ENCODE data around the gene PER1.
"Not testable (repeated sequence)": the region's sequence is repeated elsewhere in the genome, so short reads cannot be mapped to it uniquely, and the experiment has no call there.

Gene PER1

DNA sequence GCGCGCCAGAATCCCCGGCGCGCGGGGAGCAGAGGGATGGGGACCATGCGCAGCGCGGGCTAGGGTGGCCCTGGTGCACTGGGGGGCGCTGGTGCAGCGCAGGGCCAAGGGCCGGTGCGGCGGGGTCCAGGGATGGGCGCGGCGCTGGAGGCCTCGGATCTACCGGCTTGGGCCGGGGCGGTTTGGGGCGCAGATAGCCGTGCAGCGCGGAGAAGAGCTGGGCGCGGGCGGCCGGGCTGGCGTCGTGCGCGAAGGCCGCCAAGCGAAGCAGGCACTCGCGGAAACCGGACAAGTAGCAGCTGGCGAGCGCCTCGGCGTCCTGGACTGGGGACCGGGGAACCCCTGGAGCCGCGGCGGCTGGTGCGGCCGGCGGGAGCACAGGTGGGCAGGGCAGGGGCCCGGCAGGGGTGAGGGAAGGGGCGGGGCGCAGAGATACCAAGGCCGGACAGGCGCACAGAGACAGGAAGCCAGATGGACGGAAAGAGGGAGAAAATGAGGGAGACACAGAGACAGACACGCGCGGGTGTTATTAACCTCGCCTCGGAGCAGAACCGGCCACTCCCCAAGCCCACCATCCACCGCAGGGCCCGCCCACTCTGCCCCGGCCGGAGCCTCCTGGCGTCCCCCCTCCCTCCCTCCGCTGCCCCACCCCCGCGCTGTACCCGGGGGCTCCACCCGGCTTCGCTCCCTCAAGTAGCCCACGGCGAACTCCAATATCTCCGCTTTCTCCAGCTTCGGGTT is 30.4 kb downstream of the PER1 start:
- peak; percentile 56 for DNase-seq (ENCODE audit: low spot score)

- DNase-seq (ENCODE audit: low spot score), result no peak
Measured at GRCh38 chr17:8121407-8121680, 30.9 kb downstream of the PER1 start.

- peak; percentile 64 for DNase-seq (ENCODE audit: low spot score)
Measured at GRCh38 chr17:8120520-8121406, 31.4 kb downstream of the PER1 start.

DNA sequence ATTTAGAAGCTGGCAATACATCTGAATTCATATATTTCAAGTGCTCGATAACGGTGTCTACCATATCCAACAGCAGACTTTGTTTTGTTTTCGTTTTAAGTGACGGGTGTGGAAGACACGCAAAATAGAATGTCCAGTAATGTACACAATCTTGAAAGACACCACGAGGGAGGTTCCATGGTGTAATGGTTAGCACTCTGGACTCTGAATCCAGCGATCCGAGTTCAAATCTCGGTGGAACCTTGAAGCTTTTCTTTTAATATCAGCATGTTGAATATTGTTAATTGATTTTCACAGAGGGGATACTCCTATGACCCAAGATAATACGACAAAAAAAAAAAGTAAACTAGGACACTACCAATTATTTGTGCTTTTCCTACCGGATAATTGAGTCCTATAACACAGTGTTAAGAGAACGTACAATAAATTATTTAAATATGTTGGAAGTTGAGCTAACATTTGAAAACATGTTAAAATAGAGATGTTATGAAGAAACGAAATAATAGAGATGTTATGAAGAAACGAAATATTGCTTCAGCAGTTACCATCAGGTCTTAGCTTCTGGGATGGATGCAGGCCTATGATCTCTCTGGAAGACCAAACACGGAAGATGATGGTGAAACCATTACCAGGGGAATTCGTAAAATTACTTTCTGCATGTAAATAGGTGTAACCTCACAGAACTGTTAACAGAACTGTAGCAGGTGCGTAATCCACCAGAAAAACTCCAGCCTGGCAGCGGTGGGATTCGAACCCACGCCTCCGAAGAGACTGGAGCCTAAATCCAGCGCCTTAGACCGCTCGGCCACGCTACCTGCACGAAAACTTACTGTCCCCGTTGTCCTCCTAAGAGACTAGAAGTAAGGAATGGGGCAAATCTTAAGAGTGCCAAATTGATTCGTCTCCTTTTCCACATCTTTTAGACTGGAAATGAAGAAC is 32.4 kb downstream of the PER1 start:
- DNase-seq (ENCODE audit: low spot score), result peak; percentile 91

DNA sequence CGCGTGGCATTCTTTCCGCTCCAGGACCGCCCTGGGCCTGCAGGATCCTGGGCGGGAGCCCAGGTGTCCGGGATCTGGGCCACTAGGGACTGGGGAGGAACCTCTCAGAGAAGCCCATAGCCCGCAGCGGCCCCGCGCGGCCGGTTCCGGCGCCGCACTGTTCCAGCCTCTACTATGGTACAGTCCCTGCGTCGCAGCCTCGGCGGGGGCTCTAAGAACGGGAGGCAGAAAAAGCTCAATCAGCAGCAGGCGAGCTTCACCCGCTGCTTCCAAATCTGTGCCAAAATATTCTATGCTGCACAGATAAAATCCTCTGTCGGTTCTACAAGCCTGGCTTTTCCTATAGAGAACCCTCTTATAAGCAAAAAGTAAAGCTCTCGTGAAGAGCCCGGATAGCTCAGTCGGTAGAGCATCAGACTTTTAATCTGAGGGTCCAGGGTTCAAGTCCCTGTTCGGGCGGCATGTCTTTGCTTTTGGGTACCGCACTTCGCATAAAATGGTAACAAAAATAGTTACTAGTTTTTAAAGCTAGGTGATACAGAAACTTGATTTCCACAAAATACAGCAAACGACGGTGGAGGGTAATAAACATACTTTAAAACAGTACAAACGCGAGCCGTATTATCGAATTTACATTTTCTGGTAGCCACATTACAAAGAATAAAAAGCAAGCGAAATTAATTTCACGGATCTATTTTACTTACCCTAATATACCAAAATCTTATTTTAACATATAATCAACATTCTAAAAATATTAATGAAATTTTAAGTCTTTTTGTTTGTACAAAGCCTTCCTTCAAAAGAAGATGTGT is 33.2 kb downstream of the PER1 start:
- DNase-seq (ENCODE audit: low spot score), result peak; percentile 87

GRCh38 chr17:8117980-8118768 is 34.0 kb downstream of the PER1 start, which contains the start of gene ALOXE3:
Gene ALOXE3, minus strand, starts transcription at chr17:8118514. Its CDS starts 524 bp downstream, at chr17:8117990.
- no peak for DNase-seq (ENCODE audit: low spot score)

DNA sequence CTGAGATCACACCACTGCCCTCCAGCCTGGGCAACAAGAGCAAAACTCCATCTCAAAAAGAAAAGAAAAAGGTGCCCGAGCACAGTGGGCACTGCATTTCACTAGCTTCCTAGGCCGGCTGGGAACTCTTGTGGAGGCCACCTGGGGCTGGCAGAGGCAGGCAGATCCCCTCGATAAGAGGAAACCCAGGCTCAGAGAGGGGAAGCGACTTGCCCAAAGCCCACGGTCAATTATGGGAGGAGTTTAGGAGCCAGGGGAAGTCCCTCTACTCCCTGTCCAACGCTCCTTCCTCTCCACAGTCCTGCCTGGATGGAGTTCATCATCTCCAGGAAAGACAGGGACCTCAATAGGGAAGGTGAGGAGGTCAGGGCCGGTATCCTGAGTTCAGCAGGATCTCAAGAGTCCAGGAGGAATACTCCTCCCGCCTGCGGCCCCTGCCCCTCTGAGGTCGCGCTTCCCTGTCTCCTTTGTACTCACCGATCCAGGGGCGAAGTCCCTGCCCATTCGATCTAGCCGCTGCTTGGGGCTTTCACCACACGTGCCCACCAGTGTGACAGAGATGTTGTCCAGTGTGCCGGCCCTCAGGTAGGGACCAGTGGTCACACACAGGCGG is 34.7 kb downstream of the PER1 start:
- no peak for DNase-seq (ENCODE audit: low spot score)

- DNase-seq (ENCODE audit: low spot score), result no peak
Measured at GRCh38 chr17:8116776-8117175, 35.4 kb downstream of the PER1 start.

- no peak for DNase-seq (ENCODE audit: low spot score)
Measured at GRCh38 chr17:8110907-8111306, 41.3 kb downstream of the PER1 start.

DNA sequence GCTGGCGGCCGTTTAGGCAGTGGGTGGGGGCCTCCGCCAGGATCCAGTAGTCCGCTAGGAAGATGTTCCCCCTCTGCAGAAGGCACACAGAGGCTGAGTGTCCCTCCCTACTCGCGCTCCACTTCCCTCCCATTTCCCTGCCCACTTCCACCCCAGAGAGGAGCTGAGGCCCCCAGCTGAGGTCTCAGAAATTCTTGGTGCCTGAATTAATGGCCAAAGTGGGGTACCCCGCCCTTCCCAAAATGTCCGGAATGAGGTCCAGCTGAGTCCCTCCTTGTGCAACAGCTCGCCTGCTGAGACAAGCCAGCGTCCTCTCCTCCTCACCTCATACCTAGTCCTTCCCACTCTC is 41.8 kb downstream of the PER1 start:
- no peak for DNase-seq (ENCODE audit: low spot score)

DNA sequence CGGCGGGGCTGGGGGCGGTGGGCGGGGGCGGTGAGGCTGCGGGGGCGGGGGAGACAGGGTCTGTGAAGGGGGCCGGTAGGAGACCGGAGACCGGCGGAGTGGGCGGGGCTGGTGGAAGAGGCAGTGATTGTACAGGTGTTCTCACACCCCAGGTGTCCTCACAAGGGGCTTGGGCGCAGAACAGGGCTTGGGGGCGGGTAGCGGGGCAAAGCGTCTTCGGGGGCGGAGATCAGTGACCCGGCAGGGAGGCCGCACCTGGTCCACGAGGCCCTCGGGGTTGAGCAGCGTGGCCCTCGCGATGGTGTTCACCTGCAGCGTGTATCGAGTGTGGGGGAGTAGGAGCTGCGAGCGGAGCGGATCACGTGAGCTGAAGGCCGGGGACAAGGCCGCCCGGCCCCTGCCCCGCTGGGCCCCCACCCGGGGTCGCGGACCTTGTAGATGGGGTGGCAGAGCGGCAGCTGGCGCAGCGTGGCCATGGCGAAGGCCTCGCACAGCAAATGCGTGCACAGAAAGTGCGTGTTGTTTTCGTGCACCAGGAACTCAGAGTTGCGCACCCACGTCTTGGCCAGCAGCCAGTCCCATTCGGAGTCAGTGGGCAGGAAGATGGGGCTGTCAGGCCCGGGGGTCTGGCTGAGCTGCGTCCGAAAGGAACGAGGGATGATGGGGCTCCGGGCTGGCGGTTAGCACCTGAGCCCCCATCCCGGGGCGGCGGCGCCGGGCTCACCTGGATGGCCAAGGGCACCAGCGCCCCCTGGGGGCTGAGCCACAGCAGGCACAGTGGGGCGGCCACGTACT is 42.3 kb downstream of the PER1 start:
- DNase-seq (ENCODE audit: low spot score), result no peak

GRCh38 chr17:8108972-8109660 is 43.1 kb downstream of the PER1 start:
- no peak for DNase-seq (ENCODE audit: low spot score)

DNA sequence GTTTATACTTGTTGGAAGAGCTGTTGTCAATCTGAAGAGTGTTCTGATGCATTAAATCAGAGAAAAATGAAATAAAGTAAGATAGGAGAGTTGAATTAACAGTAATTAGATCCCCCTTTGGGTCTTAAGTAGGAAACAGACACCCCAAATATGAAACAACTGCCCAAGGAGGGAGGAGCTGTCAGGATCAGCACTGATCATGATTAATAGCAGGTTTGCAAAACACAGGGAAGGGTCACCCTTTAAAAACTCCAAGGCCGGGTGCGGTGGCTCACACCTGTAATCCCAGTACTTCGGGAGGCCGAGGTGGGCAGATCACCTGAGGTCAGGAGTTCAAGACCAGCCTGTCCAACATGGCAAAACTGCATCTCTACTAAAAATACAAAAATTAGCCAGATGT is 45.2 kb downstream of the PER1 start:
- DNase-seq (ENCODE audit: low spot score), result not testable (repeated sequence)

DNA sequence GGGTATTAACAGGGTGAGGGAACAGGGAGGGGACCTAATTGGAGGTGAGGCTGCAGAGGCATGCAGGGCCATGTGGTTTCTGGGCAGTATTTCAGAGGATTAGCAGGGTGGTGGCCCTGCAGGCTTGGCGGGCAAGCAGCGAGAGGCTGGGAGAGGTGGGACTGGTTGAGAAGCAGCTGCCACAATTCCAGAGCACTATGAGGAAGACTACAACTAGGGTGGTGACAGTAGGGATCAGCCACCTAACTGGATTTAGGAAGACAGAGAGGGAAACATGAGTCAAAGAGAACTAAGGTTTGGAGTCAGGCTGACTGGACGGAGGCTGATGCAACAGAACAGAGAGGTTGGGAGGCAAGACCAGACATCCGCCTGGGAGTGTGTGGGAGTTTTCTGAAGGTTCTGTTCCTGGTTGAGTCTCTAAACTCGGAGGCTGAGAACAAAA is 46.2 kb downstream of the PER1 start:
- DNase-seq (ENCODE audit: low spot score), result no peak

- DNase-seq (ENCODE audit: low spot score), result no peak
Measured at GRCh38 chr17:8104911-8105310, 47.3 kb downstream of the PER1 start.

GRCh38 chr17:8103549-8103948 is 48.7 kb downstream of the PER1 start:
- DNase-seq (ENCODE audit: low spot score), result no peak

DNA sequence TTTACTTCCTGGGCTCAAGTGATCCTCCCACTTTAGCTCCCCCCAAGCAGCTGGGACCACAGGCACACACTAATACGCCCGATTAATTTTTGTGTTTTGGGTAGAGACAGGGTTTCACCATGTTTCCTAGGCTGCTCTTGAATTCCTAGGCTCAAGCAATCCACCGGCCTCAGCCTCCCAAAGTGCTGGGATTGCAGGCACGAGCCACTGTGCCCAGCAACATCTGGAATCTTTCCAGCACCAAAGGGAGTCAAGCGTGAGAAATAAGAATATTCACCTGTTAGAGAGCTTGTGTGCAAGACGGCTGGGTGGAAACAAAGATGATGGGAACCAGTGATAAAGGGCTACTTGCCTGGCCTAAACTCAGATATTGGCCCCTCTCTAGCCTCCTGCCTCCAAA is 50.5 kb downstream of the PER1 start:
- no peak for DNase-seq (ENCODE audit: low spot score)

GRCh38 chr17:8100763-8101162 is 51.4 kb downstream of the PER1 start:
- no peak for DNase-seq (ENCODE audit: low spot score)

- DNase-seq (ENCODE audit: low spot score), result no peak
Measured at GRCh38 chr17:8100111-8100510, 52.1 kb downstream of the PER1 start.

Data from putamen (tissue), 1 donor.